HCT116 (cell line): ENCODE measurements around the gene MRPL34. TPM values are rescaled to one million over a fixed set of nuclear protein-coding genes. Genes with fewer than 3 reads are reported as not detected.

ENCODE experiments used
- ATAC-seq: fragments of 200-7000 bp; cut with Tn5 transposase; 2 replicates; pipeline ENCODE4 v1.9.1; 2020; ENCODE audit warnings: mild to moderate bottlenecking, moderate library complexity
- BruUV-seq: library from RNA; stranded (reverse); fragments of 400-500 nt; replicated peaks from 2 replicates; lab custom pipeline; 2021; lab: Mats Ljungman, UMichigan
- CTCF ChIA-PET: fragments of 300-600 bp; sonication (Branson Sonifier 250); formaldehyde crosslinking; loops from one replicate; lab custom pipeline; 2021; ENCODE audit warnings: antibody characterized with exemption; lab: Charles Lee
- POLR2A ChIA-PET: fragments of 300-600, 350-600 bp; sonication (Branson Sonifier 250); formaldehyde crosslinking; loops from one replicate; lab custom pipeline; 2021; ENCODE audit warnings: antibody characterized with exemption; lab: Charles Lee
- RAD21 ChIA-PET, 2 experiments: fragments of 300-600 bp; sonication (Branson Sonifier 250); formaldehyde crosslinking; loops; one replicate each; lab custom pipeline; 2023; ENCODE audit warnings: low total read pairs in 2 of 2; ENCODE audit not compliant: uncharacterized antibody in 2 of 2, unreplicated experiment in 2 of 2, low non-redundant PET in 1 of 2; lab: Charles Lee
- DNase-seq: peaks from one replicate; pipeline ENCODE4 v3.0.0-alpha.2; 2010; ENCODE audit warnings: low read depth, low spot score
- H2AFZ ChIP-seq: fragments of 200-600 bp; shearing (Covaris generic), sonication (generic); 2 replicates; pipeline ENCODE4 v1.6.1; 2017; ENCODE audit warnings: low read depth, mixed run types, mixed read lengths, antibody characterized with exemption, low read length; ENCODE audit not compliant: poor library complexity, severe bottlenecking
- H3K27ac ChIP-seq: 2 replicates; pipeline ENCODE4 v1.5.1; 2012; ENCODE audit warnings: low read depth, low read length
- H3K27me3 ChIP-seq: fragments of 200-600 bp; sonication (generic); 2 replicates; pipeline ENCODE4 v1.6.1; 2016; ENCODE audit warnings: mixed run types, low read length, mixed read lengths; ENCODE audit not compliant: insufficient read depth
- H3K36me3 ChIP-seq, 2 experiments: fragments of 200-500 bp in 1 of 2; fragments of 200-600 bp in 1 of 2; sonication (Bioruptor generic) in 1 of 2; sonication (generic) in 1 of 2; 2 replicates each; pipeline versions ENCODE4 v1.5.1 to v1.6.1; 2014 to 2016; ENCODE audit warnings: low read length in 2 of 2, inconsistent platforms in 1 of 2, mixed read lengths in 1 of 2, mixed run types in 1 of 2; ENCODE audit not compliant: insufficient read depth in 2 of 2, control insufficient read depth in 1 of 2
- H3K4me1 ChIP-seq, 2 experiments: fragments of 200-600 bp in 1 of 2; sonication (generic) in 1 of 2; 2 replicates each; pipeline versions ENCODE4 v1.5.1 to v1.6.1; 2012 to 2017; ENCODE audit warnings: low read length in 2 of 2, inconsistent platforms in 1 of 2, mild to moderate bottlenecking in 1 of 2, mixed read lengths in 1 of 2, mixed run types in 1 of 2, moderate library complexity in 1 of 2; ENCODE audit not compliant: insufficient read depth in 2 of 2, control insufficient read depth in 1 of 2
- H3K4me2 ChIP-seq: fragments of 200-600 bp; sonication (generic); 2 replicates; pipeline ENCODE4 v1.6.1; 2017; ENCODE audit warnings: mixed run types, low read length, mixed read lengths
- H3K4me3 ChIP-seq, 2 experiments: fragments of 200-600 bp in 1 of 2; sonication (generic) in 1 of 2; replicated peaks in 1 of 2; 2 replicates each; pipeline ENCODE4 v1.5.1; 2011 to 2016; ENCODE audit warnings: low read length in 2 of 2, control low read depth in 1 of 2, low read depth in 1 of 2, mild to moderate bottlenecking in 1 of 2, mixed read lengths in 1 of 2, mixed run types in 1 of 2
- H3K79me2 ChIP-seq: fragments of 200-600 bp; sonication (generic); 2 replicates; pipeline ENCODE4 v1.6.1; 2017; ENCODE audit warnings: mild to moderate bottlenecking, mixed run types, low read length, moderate library complexity, mixed read lengths; ENCODE audit not compliant: insufficient read depth
- H3K9ac ChIP-seq: fragments of 200-600 bp; sonication (generic); 2 replicates; pipeline ENCODE4 v1.6.1; 2016; ENCODE audit warnings: low read length, mixed read lengths
- H3K9me2 ChIP-seq: fragments of 200-600 bp; sonication (generic), shearing (Covaris generic); 2 replicates; pipeline ENCODE4 v1.6.1; 2017; ENCODE audit warnings: mixed run types, mild to moderate bottlenecking, moderate library complexity; ENCODE audit not compliant: insufficient read depth
- H3K9me3 ChIP-seq, 2 experiments: fragments of 200-500 bp in 1 of 2; fragments of 200-600 bp in 1 of 2; sonication (Bioruptor generic) in 1 of 2; sonication (generic) in 1 of 2; 2 replicates each; pipeline ENCODE4 v1.6.1; 2014 to 2017; ENCODE audit warnings: low read length in 2 of 2, mixed read lengths in 2 of 2, inconsistent platforms in 1 of 2, low read depth in 1 of 2, mild to moderate bottlenecking in 1 of 2, mixed run types in 1 of 2, moderate library complexity in 1 of 2; ENCODE audit not compliant: control insufficient read depth in 1 of 2, insufficient read depth in 1 of 2
- H4K20me1 ChIP-seq: fragments of 200-600 bp; sonication (generic), shearing (Covaris generic); 2 replicates; pipeline ENCODE4 v1.6.1; 2017; ENCODE audit warnings: mixed run types, mild to moderate bottlenecking, moderate library complexity; ENCODE audit not compliant: insufficient read depth
- ATF3 ChIP-seq: IDR thresholded peaks from 2 replicates; pipeline ENCODE4 v1.6.1; 2012
- CBX3 ChIP-seq: IDR thresholded peaks from 2 replicates; pipeline ENCODE4 v1.6.1; 2012; ENCODE audit warnings: low read depth
- CEBPB ChIP-seq: IDR thresholded peaks from 2 replicates; pipeline ENCODE4 v1.6.1; 2012; ENCODE audit warnings: low read depth
- EZH2 ChIP-seq: fragments of 200-600 bp; sonication (generic); IDR thresholded peaks from 2 replicates; pipeline ENCODE4 v1.6.1; 2017; ENCODE audit warnings: antibody characterized with exemption, mixed run types
- EZH2phosphoT487 ChIP-seq: fragments of 200-600 bp; IDR thresholded peaks from 2 replicates; pipeline ENCODE4 v1.6.1; 2018; ENCODE audit warnings: antibody characterized with exemption, borderline replicate concordance
- FOSL1 ChIP-seq: IDR thresholded peaks from 2 replicates; pipeline ENCODE4 v1.6.1; 2012; ENCODE audit warnings: low read depth
- POLR2A ChIP-seq: IDR thresholded peaks from 2 replicates; pipeline ENCODE4 v1.7.0; 2011; ENCODE audit warnings: borderline replicate concordance; ENCODE audit not compliant: insufficient read depth, insufficient read length; ENCODE audit errors: extremely low read depth
- POLR2AphosphoS5 ChIP-seq: IDR thresholded peaks from 2 replicates; pipeline ENCODE4 v1.6.1; 2011; ENCODE audit warnings: mild to moderate bottlenecking, low read depth, low read length, moderate library complexity
- RAD21 ChIP-seq: IDR thresholded peaks from 2 replicates; pipeline ENCODE4 v1.6.1; 2012; ENCODE audit warnings: low read depth, mild to moderate bottlenecking
- REST ChIP-seq: IDR thresholded peaks from 2 replicates; pipeline ENCODE4 v1.6.1; 2012; ENCODE audit warnings: low read depth
- SP1 ChIP-seq: IDR thresholded peaks from 2 replicates; pipeline ENCODE4 v1.6.1; 2012; ENCODE audit warnings: low read depth
- SRF ChIP-seq: IDR thresholded peaks from 2 replicates; pipeline ENCODE4 v1.6.1; 2012; ENCODE audit warnings: low read depth
- TCF7L2 ChIP-seq: IDR thresholded peaks from 2 replicates; pipeline ENCODE4 v1.7.0; 2011; ENCODE audit warnings: borderline replicate concordance, inconsistent platforms; ENCODE audit not compliant: insufficient read depth, insufficient read length; ENCODE audit errors: extremely low read depth
- YY1 ChIP-seq: IDR thresholded peaks from 2 replicates; pipeline ENCODE4 v1.6.1; 2011; ENCODE audit warnings: low read length, low read depth, moderate library complexity, mild to moderate bottlenecking; ENCODE audit not compliant: insufficient replicate concordance; ENCODE audit errors: extremely low read depth
- ZFX ChIP-seq: fragments of 450-650 bp; IDR thresholded peaks from 2 replicates; pipeline ENCODE4 v1.6.1; 2017
- intact Hi-C: fragments of 100-400 bp; cut with micrococcal nuclease; formaldehyde crosslinking; loops from 2 replicates; pipeline ENCODE4 v1.10.0; 2022
- total RNA-seq: library from RNA; stranded (reverse); gene quantifications from one replicate; pipeline ENCODE4 v1.2.1, GENCODE V29; 2021; ENCODE audit not compliant: unreplicated experiment
- TF ChIP-seq, protein P1 (sequence below): IDR thresholded peaks from 2 replicates; pipeline ENCODE4 v1.6.1; 2011; ENCODE audit warnings: mild to moderate bottlenecking, low read length, moderate library complexity; ENCODE audit not compliant: insufficient replicate concordance; ENCODE audit errors: extremely low read depth
- TF ChIP-seq, protein P2 (sequence below): IDR thresholded peaks from 2 replicates; pipeline ENCODE4 v1.6.1; 2012

Gene MRPL34
- total RNA-seq, 1 experiment from 2014 or later: 114 TPM

DNA sequence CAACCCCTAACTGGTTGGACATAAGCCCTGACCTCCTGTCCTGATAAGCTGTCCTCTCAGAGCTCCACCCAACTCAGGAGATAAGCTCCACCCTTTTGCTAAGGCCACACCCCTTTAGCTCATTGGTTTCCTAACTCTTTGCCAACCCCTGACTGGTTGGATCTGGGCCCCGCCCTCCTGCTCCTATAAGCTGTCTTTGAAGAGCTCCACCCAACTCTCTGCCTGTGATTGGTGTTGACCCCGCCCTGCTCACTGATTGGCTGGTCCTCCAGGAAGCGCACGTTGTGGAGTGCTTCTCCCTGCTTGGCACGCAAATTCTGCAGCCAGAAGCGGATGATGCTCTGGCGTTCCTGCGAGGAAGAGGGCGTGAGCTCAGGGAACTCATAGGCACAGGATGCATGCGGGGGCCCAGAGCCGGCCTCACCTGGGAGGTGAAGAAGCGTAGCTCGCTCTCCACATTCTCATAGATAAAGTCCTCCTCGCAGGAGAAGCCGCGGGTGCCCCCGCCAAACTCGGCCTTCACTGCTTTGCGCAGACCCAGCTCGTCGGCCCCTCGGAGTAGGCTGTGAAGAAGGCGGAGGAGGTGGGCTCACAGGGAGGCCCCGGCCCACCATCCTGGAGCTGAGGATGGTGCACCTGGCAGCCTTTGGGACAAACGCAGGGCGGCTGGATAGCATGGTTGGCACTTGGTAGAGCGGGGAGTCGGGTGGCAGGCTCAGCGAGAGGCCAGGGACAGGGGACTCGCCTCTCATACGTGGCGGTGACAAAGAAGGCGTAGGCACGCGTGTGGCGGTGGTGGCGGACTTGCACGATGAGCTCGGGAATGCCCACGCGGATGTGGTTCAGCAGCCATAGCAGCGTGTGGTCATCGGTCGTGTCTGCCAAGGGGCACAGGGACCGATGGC, 27.3 kb downstream of the MRPL34 start:
- Histone ChIP-seq H3K9me3 (no peaks in the 10 kb centered on the region), H4K20me1 (no peaks in the 10 kb centered on the region), H3K27me3 (no peaks in the 10 kb centered on the region), H3K36me3 (no peaks in the 10 kb centered on the region), H3K4me3 (peak overlapping the region; percentile 54 to 72), H2AFZ (no peak overlapping the region), H3K9ac (peak overlapping the region; percentile 51)
- POLR2A ChIA-PET: interaction anchor here (0.8 to 4.1 kb wide), 6 partner anchors 13 to 28 kb away, joined by 3 to 39 read pairs (median 4); partner anchors contain the start of gene DDA1
- CTCF ChIA-PET: interaction anchor here (0.7 to 2.4 kb wide), 13 partner anchors 12 to 163 kb away, joined by 3 to 8 read pairs (median 4); partner anchors contain the start of genes DDA1 and MRPL34
- DNase-seq: peak; percentile 96
- RAD21 ChIA-PET: interaction anchor here (0.6 to 1.2 kb wide), 5 partner anchors 20 to 36 kb away, joined by 3 to 5 read pairs (median 3); partner anchors contain the start of gene DDA1 (in 1 of the 2)
- TSS peak; percentile 7 for BruUV-seq
- no peak for TF ChIP-seq CEBPB
- no peak for TF ChIP-seq FOSL1
- no peak for TF ChIP-seq EZH2
- TF ChIP-seq ZFX: peak; percentile 2; the same call in 1 of the 2 replicates
- no peak for TF ChIP-seq RAD21
- TF ChIP-seq POLR2AphosphoS5: peak; percentile 37; the same call in 1 of the 2 replicates
- no peak for TF ChIP-seq TCF7L2
- no peak for TF ChIP-seq CBX3
- TF ChIP-seq POLR2A: peak; percentile 91
- TF ChIP-seq REST: no peak
- no peak for TF ChIP-seq SRF
- peak; percentile 86 for TF ChIP-seq SP1
- no peak for TF ChIP-seq EZH2phosphoT487
- TF ChIP-seq, protein P1, sequence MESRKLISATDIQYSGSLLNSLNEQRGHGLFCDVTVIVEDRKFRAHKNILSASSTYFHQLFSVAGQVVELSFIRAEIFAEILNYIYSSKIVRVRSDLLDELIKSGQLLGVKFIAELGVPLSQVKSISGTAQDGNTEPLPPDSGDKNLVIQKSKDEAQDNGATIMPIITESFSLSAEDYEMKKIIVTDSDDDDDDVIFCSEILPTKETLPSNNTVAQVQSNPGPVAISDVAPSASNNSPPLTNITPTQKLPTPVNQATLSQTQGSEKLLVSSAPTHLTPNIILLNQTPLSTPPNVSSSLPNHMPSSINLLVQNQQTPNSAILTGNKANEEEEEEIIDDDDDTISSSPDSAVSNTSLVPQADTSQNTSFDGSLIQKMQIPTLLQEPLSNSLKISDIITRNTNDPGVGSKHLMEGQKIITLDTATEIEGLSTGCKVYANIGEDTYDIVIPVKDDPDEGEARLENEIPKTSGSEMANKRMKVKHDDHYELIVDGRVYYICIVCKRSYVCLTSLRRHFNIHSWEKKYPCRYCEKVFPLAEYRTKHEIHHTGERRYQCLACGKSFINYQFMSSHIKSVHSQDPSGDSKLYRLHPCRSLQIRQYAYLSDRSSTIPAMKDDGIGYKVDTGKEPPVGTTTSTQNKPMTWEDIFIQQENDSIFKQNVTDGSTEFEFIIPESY: no peak
- TF ChIP-seq YY1: no peak
- TF ChIP-seq ATF3: no peak
- TF ChIP-seq, protein P2, sequence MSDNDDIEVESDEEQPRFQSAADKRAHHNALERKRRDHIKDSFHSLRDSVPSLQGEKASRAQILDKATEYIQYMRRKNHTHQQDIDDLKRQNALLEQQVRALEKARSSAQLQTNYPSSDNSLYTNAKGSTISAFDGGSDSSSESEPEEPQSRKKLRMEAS: no peak; the same call in 1 of the 2 replicates
- TF ChIP-seq, all 23 proteins: peak for 4
- Histone ChIP-seq H3K79me2 (peaks cover 6% of the 10 kb centered on the region; the same call in 1 of the 2 replicates), H3K4me2 (peak overlapping the region; percentile 97), H3K4me1 (peaks cover 18 to 44% of the 10 kb centered on the region in 2 experiments), H3K9me2 (no peaks in the 10 kb centered on the region), H3K27ac (peak overlapping the region; percentile 91)
- peak; percentile 35 for ATAC-seq
- intact Hi-C loops: no loop called here
